ENCODE data around the gene GALNT10.

DNA sequence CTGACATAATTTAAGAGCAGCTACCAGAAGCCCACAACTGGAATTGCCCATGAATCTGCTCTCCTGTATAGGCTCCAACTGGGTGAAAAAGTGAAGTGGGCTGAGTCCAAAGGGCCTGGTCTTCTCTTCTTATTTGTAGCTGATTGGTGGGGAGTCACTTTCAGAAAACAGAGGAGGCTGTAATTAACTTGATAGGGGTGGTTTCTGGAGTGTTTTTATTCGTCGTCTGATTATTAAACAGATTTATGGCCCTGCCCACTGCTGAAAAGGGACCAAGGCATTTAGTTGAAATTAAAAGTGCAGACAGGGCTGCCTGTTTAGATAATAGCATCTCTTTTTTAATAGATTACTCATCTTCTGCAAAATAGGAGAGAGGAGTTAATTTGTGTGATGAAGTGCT, 174.2 kb downstream of the GALNT10 start:
- TF ChIP-seq, protein P1, sequence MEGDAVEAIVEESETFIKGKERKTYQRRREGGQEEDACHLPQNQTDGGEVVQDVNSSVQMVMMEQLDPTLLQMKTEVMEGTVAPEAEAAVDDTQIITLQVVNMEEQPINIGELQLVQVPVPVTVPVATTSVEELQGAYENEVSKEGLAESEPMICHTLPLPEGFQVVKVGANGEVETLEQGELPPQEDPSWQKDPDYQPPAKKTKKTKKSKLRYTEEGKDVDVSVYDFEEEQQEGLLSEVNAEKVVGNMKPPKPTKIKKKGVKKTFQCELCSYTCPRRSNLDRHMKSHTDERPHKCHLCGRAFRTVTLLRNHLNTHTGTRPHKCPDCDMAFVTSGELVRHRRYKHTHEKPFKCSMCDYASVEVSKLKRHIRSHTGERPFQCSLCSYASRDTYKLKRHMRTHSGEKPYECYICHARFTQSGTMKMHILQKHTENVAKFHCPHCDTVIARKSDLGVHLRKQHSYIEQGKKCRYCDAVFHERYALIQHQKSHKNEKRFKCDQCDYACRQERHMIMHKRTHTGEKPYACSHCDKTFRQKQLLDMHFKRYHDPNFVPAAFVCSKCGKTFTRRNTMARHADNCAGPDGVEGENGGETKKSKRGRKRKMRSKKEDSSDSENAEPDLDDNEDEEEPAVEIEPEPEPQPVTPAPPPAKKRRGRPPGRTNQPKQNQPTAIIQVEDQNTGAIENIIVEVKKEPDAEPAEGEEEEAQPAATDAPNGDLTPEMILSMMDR (IDR thresholded peaks at IDR 0.05 in 2 of 3, conservative IDR thresholded peaks at IDR 0.05 in 1 of 3; ENCODE audit: borderline replicate concordance in 1 of 3, insufficient read depth in 1 of 3, low read depth in 2 of 3, low read length in 2 of 3): no peak
- TF ChIP-seq, protein P2, sequence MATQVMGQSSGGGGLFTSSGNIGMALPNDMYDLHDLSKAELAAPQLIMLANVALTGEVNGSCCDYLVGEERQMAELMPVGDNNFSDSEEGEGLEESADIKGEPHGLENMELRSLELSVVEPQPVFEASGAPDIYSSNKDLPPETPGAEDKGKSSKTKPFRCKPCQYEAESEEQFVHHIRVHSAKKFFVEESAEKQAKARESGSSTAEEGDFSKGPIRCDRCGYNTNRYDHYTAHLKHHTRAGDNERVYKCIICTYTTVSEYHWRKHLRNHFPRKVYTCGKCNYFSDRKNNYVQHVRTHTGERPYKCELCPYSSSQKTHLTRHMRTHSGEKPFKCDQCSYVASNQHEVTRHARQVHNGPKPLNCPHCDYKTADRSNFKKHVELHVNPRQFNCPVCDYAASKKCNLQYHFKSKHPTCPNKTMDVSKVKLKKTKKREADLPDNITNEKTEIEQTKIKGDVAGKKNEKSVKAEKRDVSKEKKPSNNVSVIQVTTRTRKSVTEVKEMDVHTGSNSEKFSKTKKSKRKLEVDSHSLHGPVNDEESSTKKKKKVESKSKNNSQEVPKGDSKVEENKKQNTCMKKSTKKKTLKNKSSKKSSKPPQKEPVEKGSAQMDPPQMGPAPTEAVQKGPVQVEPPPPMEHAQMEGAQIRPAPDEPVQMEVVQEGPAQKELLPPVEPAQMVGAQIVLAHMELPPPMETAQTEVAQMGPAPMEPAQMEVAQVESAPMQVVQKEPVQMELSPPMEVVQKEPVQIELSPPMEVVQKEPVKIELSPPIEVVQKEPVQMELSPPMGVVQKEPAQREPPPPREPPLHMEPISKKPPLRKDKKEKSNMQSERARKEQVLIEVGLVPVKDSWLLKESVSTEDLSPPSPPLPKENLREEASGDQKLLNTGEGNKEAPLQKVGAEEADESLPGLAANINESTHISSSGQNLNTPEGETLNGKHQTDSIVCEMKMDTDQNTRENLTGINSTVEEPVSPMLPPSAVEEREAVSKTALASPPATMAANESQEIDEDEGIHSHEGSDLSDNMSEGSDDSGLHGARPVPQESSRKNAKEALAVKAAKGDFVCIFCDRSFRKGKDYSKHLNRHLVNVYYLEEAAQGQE (IDR thresholded peaks at IDR 0.05; ENCODE audit: low read depth): no peak
- TF ChIP-seq EZH2 (IDR thresholded peaks at IDR 0.05) (no peak), RAD21 (IDR thresholded peaks at IDR 0.05; ENCODE audit: low read depth) (no peak), EGR1 (IDR thresholded peaks at IDR 0.05; ENCODE audit: low read depth) (no peak), MAX (IDR thresholded peaks at IDR 0.05) (no peak), TCF7L2 (IDR thresholded peaks at IDR 0.05; ENCODE audit: borderline replicate concordance, extremely low read depth, insufficient read depth, insufficient read length) (no peak), POLR2A (IDR thresholded peaks at IDR 0.05; ENCODE audit: borderline replicate concordance, extremely low read depth, insufficient read depth, insufficient read length) (no peak), EZH2phosphoT487 (IDR thresholded peaks at IDR 0.05; ENCODE audit: borderline replicate concordance) (no peak)

All from HCT116 (cell line).